GM19035 (cell line): ENCODE measurements around the gene FOXN3.
"Not testable (repeated sequence)": the region's sequence is repeated elsewhere in the genome, so short reads cannot be mapped to it uniquely, and the experiment has no call there.

Experiments used
- ATAC-seq: cut with Tn5 transposase; IDR thresholded peaks from one replicate; pipeline ENCODE4 v1.9.1; 2021; ENCODE audit not compliant: unreplicated experiment

Gene FOXN3

GRCh38 chr14:89256283-89256682 is 160.8 kb downstream of the FOXN3 start:
- no peak for ATAC-seq

- ATAC-seq = no peak
Measured at GRCh38 chr14:89255852-89256251, 161.2 kb downstream of the FOXN3 start.

GRCh38 chr14:89255012-89255411 is 162.0 kb downstream of the FOXN3 start:
- no peak for ATAC-seq

- no peak for ATAC-seq
Measured at GRCh38 chr14:89254166-89254909, 162.7 kb downstream of the FOXN3 start.

GRCh38 chr14:89252887-89253532 is 164.0 kb downstream of the FOXN3 start:
- ATAC-seq = no peak

- ATAC-seq = no peak
Measured at GRCh38 chr14:89251061-89251460, 166.0 kb downstream of the FOXN3 start.

GRCh38 chr14:89250655-89250975 is 166.4 kb downstream of the FOXN3 start:
- ATAC-seq = not testable (repeated sequence)

- no peak for ATAC-seq
Measured at GRCh38 chr14:89249972-89250654, 166.9 kb downstream of the FOXN3 start.

GRCh38 chr14:89249065-89249695 is 167.9 kb downstream of the FOXN3 start:
- no peak for ATAC-seq

GRCh38 chr14:89248411-89249064 is 168.5 kb downstream of the FOXN3 start:
- ATAC-seq = no peak

GRCh38 chr14:89247457-89248122 is 169.4 kb downstream of the FOXN3 start:
- ATAC-seq = no peak

GRCh38 chr14:89246290-89246689 is 170.7 kb downstream of the FOXN3 start:
- no peak for ATAC-seq

- ATAC-seq = no peak
Measured at GRCh38 chr14:89245802-89246201, 171.2 kb downstream of the FOXN3 start.

GRCh38 chr14:89244720-89245119 is 172.3 kb downstream of the FOXN3 start:
- ATAC-seq = no peak

- no peak for ATAC-seq
Measured at GRCh38 chr14:89243741-89244140, 173.3 kb downstream of the FOXN3 start.

- no peak for ATAC-seq
Measured at GRCh38 chr14:89243286-89243685, 173.7 kb downstream of the FOXN3 start.

GRCh38 chr14:89242652-89243279 is 174.3 kb downstream of the FOXN3 start:
- no peak for ATAC-seq

GRCh38 chr14:89241934-89242651 is 174.9 kb downstream of the FOXN3 start:
- ATAC-seq = no peak

GRCh38 chr14:89241257-89241656 is 175.8 kb downstream of the FOXN3 start:
- no peak for ATAC-seq

- ATAC-seq = no peak
Measured at GRCh38 chr14:89240414-89240813, 176.6 kb downstream of the FOXN3 start.
